Esophagus muscularis mucosa (tissue), 4 donors: Measurements from ENCODE around the gene SMIM28. TPM values are rescaled to one million over a fixed set of nuclear protein-coding genes. Genes with fewer than 3 reads are reported as not detected.

ENCODE experiments used
- DNase-seq: peaks from one replicate; pipeline ENCODE4 v3.0.0-alpha.2; 2017; ENCODE audit errors: extremely low spot score
- H3K27ac ChIP-seq, 4 donors: fragments of 200-600 bp; sonication (generic); replicated peaks in 1 of 4; 1 replicate in 3 of 4; 2 replicates in 1 of 4; pipeline ENCODE4 v1.5.1; 2016 to 2019; ENCODE audit warnings: mild to moderate bottlenecking in 1 of 4
- H3K27me3 ChIP-seq, 4 donors: fragments of 200-600 bp; sonication (generic); one replicate each; pipeline versions ENCODE4 v1.5.1 to v1.6.0; 2016 to 2019
- H3K36me3 ChIP-seq, 4 donors: fragments of 200-600 bp; sonication (generic); one replicate each; pipeline ENCODE4 v1.5.1; 2016 to 2019
- H3K4me1 ChIP-seq, 4 donors: fragments of 200-600 bp; sonication (generic); one replicate each; pipeline ENCODE4 v1.5.1; 2016 to 2019
- H3K4me3 ChIP-seq, 4 donors: fragments of 200-600 bp; sonication (generic); 1 replicate in 2 of 4; 2 replicates in 2 of 4; pipeline ENCODE4 v1.5.1; 2016 to 2019; ENCODE audit warnings: mild to moderate bottlenecking in 4 of 4, moderate library complexity in 1 of 4
- H3K9me3 ChIP-seq, 4 donors: fragments of 200-600 bp; sonication (generic); 1 replicate in 3 of 4; 2 replicates in 1 of 4; pipeline ENCODE4 v1.5.1; 2016 to 2019
- CTCF ChIP-seq, 3 experiments: fragments of 200-600 bp in 2 of 3; fragments of 450-650 bp in 1 of 3; sonication (generic) in 2 of 3; IDR thresholded peaks; one replicate each; pipeline ENCODE4 v1.5.1; 2017 to 2019; ENCODE audit warnings: antibody characterized with exemption in 3 of 3, mild to moderate bottlenecking in 2 of 3, moderate library complexity in 1 of 3
- EP300 ChIP-seq: sonication (generic); formaldehyde crosslinking; IDR thresholded peaks from one replicate; pipeline ENCODE4 v1.6.1; 2017; ENCODE audit warnings: antibody characterized with exemption
- POLR2A ChIP-seq: fragments of 450-650 bp; IDR thresholded peaks from one replicate; pipeline ENCODE4 v1.6.1; 2017; ENCODE audit warnings: antibody characterized with exemption, moderate library complexity, mild to moderate bottlenecking, low read depth
- POLR2AphosphoS5 ChIP-seq, 2 donors: sonication (generic); formaldehyde crosslinking; IDR thresholded peaks; one replicate each; pipeline ENCODE4 v1.6.1; 2017; ENCODE audit warnings: antibody characterized with exemption in 2 of 2
- WGBS: methylation state at CpG from one replicate; pipeline ENCODE4 v1.1.5; 2018; 5-methylcytosine and 5-hydroxymethylcytosine counted together
- intact Hi-C: fragments of 100-400 bp; cut with DNase I; formaldehyde crosslinking; loops from one replicate; pipeline ENCODE4 v1.15.1; 2023
- total RNA-seq, 4 donors: library from RNA; depleted of rRNA; stranded (reverse); fragments of >200 nt; gene quantifications; one replicate each; pipeline versions ENCODE4 v1.1.0 to v1.2.1, GENCODE V29; 2016

The SMIM28 gene
- total RNA-seq, 4 donors from 2014 or later = 0.50 TPM; not detected in 3

GRCh38 chr6:138426500-138427123 is 48.9 kb downstream of the SMIM28 start:
- Histone ChIP-seq H3K4me1 (peaks cover 18 to 33% (median 27%) of the 10 kb centered on the region in 4 donors), H3K9me3 (no peaks in the 10 kb centered on the region), H3K4me3 (no peak overlapping the region), H3K27me3 (no peaks in the 10 kb centered on the region), H3K36me3 (peaks cover 0 to 17% (median 10%) of the 10 kb centered on the region in 4 donors), H3K27ac (no peak overlapping the region)
- intact Hi-C loops = no loop called here
- peak; percentile 64 for DNase-seq
- 86% methylated on average over 5 of the region's 5 CpGs for WGBS
- TF ChIP-seq POLR2AphosphoS5 (IDR thresholded peaks at IDR 0.05) = no peak
- no peak for TF ChIP-seq CTCF (IDR thresholded peaks at IDR 0.05)
- no peak for TF ChIP-seq EP300
- no peak for TF ChIP-seq POLR2A

GRCh38 chr6:138427701-138428100 is 50.0 kb downstream of the SMIM28 start:
- no peak overlapping the region for H3K4me3 ChIP-seq
- no peak overlapping the region for H3K27ac ChIP-seq
- intact Hi-C loops = loop anchor here (2.0 kb wide), 1 partner anchor 163 kb away; no protein-coding TSS in a partner anchor
- peaks cover 0 to 25% (median 13%) of the 10 kb centered on the region in 4 donors for H3K36me3 ChIP-seq
- H3K27me3 ChIP-seq = no peaks in the 10 kb centered on the region
- peak; percentile 39 for DNase-seq
- WGBS = 87% methylated on average over 8 of the region's 8 CpGs
- TF ChIP-seq POLR2AphosphoS5 (IDR thresholded peaks at IDR 0.05) (no peak), EP300 (no peak), CTCF (IDR thresholded peaks at IDR 0.05) (no peak), POLR2A (no peak)
- peaks cover 18 to 29% (median 25%) of the 10 kb centered on the region in 4 donors for H3K4me1 ChIP-seq
- no peaks in the 10 kb centered on the region for H3K9me3 ChIP-seq

GRCh38 chr6:138428944-138429598 is 51.4 kb downstream of the SMIM28 start:
- Histone ChIP-seq H3K4me3 (peak overlapping the region; percentile 8 to 40 (median 32)), H3K4me1 (peaks cover 14 to 27% (median 22%) of the 10 kb centered on the region in 4 donors), H3K36me3 (peaks cover 0 to 23% (median 13%) of the 10 kb centered on the region in 4 donors), H3K9me3 (no peaks in the 10 kb centered on the region), H3K27ac (peak overlapping the region; percentile 41 to 50 (median 44)), H3K27me3 (no peaks in the 10 kb centered on the region)
- DNase-seq = no peak
- 23% methylated on average over 8 of the region's 8 CpGs for WGBS
- intact Hi-C loops = loop anchor here (1.0 to 2.0 kb wide), 2 partner anchors 80 to 162 kb away; no protein-coding TSS in a partner anchor
- TF ChIP-seq POLR2AphosphoS5 (IDR thresholded peaks at IDR 0.05) = no peak
- peak; percentile 60 to 77 (median 63) for TF ChIP-seq CTCF (IDR thresholded peaks at IDR 0.05)
- no peak for TF ChIP-seq EP300
- TF ChIP-seq POLR2A = no peak

GRCh38 chr6:138429761-138430160 is 52.1 kb downstream of the SMIM28 start:
- H3K4me3 ChIP-seq = peak overlapping the region; percentile 8 to 40 (median 32)
- H3K27ac ChIP-seq = peak overlapping the region; percentile 41 to 50 (median 44)
- intact Hi-C loops = loop anchor here (1.0 to 5.0 kb wide), 3 partner anchors 80 to 338 kb away; no protein-coding TSS in a partner anchor

More at GRCh38 chr6:138429761-138430160, 52.1 kb downstream of the SMIM28 start:
- Histone ChIP-seq H3K36me3 (peaks cover 0 to 17% (median 7%) of the 10 kb centered on the region in 4 donors), H3K9me3 (no peaks in the 10 kb centered on the region), H3K4me1 (peaks cover 14 to 27% (median 22%) of the 10 kb centered on the region in 4 donors), H3K27me3 (no peaks in the 10 kb centered on the region)
- 64% methylated on average over 12 of the region's 12 CpGs for WGBS
- DNase-seq = no peak
- no peak for TF ChIP-seq POLR2A
- TF ChIP-seq POLR2AphosphoS5 (IDR thresholded peaks at IDR 0.05) = no peak
- TF ChIP-seq CTCF (IDR thresholded peaks at IDR 0.05) = no peak
- no peak for TF ChIP-seq EP300
